NCI-H526 (cell line): ENCODE results near the gene COL20A1.

ENCODE experiments used
- DNase-seq, 2 experiments: peaks; one replicate each; lab custom pipeline; 2025; lab: John Stamatoyannopoulos, UW

The COL20A1 gene

DNA sequence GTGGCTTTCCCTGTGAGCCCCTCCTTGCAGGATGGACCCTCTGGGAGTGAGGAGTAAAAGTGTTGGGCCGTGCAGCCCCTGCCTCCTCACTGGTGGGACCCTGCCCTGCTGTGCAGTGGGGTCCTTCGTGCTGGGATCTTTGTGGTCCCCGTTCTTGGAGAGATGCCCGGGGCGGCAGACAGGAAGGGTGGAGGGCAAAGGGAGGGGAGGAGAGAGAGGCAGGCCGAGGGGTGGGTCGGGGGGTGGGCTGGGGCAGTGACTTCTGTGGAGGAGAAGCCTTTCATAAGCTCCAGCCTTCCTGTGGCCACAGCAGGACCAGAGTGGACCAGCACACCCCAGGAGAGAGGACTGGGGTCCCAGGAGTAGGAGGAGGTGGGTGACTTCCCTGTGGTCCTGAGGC lies at the start of gene COL20A1:
TSS of gene COL20A1 (plus strand) at position 283 of the 400 bp plus-strand sequence. CDS start 1,922 bp downstream, outside the sequence.
- no peak for DNase-seq

DNA sequence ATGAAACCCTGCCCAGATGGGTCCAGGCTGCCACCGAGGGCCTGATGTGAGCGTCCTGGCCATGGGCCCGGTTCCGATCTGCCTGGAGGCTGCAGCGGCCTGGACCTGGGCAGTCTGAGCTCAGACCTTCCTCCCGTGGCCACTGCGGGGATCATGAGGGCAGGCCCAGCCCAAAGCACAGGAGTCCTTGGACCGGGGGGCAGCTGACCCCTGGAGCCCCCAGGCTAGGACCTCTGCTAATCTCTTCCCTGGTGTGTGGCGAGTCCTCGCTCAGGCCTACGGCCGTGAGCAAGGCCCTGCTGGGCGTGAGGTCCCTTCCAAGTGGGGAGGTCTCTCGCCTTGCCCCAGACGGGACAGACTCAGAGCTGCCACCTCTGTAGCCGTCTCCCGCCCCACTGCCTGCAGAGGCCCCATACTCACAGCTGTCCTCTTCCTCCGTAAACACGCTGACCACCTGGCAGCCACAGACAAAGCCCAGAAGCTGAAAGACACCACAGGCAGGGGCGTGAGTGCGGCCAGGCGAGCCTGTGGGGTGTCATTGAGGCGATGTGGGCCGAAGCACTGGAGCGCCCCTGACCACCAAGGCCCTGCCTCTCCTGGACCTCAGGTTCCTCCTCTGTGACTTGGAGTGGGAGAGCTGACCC lies 49.3 kb upstream of the COL20A1 start:
- no peak for DNase-seq

DNA sequence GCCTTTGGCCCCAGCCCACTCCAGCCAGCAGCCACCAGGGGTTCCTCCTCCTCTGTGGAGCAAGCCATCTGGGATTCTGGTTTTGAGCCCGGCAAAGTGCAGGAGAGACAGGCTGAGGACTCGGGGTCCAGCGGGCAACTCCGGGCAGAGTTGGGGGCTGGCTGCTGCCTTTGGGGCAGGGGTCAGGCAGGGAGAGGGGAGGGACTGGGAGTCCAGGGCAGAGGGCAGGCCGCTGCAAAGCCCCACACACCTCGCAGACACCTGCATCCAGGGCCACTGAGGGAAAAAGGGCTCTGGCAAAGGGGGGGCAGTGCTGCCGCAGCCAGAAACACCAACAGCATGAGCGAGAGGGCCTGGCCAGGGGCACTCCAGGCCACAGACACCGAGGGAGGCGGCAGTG lies 48.5 kb upstream of the COL20A1 start:
- DNase-seq: no peak

DNA sequence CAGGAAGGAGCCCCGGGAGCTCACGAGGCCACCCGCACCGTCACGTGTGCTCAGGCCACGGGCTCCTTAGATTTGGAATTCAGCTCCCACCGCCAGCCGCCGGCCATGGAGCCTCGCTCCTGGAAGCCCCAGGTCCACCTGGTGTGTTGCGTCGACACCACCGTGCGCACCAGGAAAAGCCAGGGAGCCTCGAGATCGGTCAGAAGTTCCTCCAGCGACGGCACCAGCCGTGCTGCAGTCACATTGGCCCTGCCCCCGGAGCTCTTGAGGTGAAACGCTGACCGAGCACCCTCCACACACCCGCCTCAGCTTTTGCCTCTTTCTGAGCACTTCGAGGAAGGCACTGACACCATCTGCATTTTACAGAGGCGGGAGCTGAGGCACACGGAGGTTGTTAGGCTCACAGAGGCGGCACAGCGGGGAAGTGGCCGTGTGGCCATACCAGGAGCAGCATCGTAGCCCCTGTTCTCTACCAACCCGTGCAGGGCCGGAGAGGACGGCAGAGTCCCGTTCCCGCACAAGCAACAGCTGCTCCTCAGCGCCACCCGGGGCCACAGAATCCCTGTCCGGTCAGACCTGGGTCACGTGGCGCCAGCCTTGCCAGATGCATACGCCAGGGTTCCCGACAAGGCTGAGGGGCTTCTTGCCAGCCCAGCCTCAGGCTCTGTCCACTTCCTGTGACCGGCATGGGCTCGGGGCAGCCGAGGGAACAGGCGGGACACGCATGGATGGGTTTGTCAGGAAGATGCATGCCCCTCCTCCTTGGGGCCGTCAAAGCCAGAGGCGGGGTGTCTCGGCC lies 46.3 kb upstream of the COL20A1 start:
- DNase-seq: peak in 1 of 2 experiments; percentile 48

DNA sequence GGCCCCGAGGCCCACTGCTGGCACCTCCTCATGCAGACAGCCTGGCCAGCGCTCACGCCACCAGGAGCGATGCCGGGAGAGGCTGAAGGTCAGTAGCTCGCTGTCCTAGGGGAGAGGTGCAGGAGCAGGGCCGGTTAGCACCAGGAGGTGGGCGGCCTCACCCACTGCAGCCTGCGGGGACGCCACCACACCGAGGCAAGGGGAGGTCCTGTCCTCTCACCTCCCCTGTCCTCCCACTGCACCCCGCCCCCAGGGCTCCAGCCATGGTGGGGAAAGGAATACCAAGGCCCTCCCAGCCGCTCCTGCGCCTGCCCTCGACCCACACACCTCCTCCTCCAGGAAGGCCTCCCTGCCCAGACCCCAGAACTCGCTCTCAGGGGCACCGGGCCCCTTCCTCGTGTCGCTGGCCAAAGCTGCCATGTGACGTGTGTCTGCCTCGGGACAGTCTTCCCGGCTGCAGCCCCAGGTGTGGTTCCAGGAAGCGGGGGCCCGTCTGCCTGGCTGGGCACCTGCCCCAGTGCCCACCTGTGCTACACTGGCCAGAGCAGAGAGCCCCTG lies 45.2 kb upstream of the COL20A1 start:
- DNase-seq: no peak

DNA sequence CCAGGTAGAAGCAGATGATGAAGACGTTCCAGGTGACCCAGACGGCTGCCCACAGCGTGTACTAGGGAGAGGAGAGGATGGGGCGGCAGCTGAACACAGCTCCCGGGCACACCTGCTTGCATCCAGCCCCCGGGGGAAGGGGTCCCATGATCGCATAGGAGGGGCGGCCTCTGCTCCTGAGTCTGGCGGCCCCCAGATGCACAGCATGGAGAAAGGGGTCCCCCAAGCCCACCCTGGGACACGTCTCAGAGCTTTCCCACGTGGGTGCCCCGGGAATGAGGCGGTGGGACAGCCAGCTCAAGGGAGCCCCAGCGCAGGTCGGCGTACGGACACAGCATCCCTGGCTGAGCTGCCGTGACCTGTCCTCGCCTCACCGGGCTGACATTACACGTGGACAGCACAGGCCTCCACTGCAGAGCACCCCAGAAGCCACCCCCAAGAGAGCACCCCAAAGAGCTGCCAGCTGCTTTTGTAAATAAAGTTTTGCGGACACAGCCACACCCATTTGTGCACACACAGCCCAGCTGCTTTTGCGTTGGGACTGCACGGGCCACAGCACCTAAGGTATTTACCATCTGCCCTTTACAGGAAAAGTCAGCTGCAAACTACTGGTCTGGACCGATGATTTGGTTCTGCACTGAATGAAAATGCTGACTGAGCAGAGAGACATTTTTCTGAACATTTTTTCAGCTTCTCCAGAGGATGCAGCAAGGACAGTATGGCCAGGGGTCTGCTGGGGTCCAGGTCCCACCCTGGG lies 44.0 kb upstream of the COL20A1 start:
- peak in 1 of 2 experiments; percentile 71 for DNase-seq

DNA sequence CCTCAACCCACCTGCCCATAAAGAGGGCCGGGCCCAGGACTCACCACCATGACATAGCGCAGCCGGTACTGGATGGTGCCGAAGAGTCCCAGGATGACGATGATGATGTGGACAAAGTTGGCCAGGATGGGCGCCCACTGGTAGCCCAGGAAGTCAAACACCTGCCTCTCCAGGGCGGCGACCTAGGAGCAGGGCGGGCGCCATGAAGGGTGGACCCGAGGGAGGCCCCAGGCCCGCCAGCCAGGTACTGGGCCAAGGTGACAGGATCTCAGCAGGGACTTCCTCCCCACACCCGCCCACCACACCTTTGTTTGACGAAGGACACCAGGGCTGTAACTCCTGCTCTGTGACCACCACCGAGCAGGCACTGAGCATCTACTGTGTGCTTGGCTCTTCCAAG lies 43.1 kb upstream of the COL20A1 start:
- DNase-seq: no peak

DNA sequence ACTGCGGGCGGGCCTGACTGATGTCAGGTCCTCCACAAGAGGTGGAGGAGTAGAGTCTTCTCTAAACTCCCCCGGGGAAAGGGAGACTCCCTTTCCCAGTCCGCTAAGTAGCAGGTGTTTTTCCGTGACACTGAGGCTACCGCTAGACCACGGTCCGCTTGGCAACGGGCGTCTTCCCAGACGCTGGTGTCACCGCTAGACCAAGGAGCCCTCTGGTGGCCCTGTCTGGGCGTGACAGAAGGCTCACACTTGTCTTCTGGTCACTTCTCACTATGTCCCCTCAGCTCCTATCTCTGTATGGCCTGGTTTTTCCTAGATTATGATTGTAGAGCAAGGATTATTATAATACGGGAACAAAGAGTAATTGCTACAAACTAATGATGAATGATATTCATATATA lies 41.6 kb upstream of the COL20A1 start:
- DNase-seq: peak in 1 of 2 experiments; percentile 33

DNA sequence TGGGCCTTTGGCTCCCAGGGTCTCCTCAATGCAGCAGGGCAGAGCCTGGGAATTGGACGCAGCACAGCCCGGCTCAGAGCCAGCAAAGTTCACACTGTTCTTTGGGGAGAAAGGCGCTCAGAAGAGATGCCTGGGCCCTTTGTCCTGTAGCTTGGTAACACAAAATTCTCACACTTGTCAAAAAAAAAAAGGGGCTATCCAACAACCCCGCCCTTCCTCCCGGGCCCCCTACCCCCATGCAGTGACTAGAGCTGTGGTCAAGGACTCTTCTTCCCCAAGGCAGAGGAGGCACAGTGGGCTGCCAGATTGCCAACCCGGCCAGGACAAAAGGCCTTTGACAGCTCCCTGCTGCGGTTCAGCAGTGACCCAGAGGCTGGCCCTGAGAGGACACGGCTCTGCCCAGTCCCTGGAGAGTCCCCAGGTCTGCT lies 40.7 kb upstream of the COL20A1 start:
- no peak for DNase-seq

DNA sequence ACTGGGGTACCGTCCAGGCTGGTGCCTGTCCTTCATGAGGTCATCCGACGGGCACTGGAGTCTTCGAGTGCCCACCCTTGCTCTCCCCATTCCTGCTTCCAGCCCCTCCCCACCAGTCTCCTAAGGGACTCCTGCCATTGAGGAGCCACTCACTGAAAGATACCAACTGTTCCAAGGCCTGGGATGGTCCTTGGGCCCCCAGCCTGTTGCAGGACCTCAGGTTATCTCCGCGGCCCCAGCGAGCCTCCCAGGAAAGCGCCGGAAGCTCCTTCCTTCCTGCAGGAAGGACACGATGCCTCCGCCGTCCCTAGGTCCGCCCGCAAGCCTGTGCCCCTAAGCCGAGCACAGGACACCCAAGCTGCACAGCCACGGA lies 39.9 kb upstream of the COL20A1 start:
- no peak for DNase-seq

DNA sequence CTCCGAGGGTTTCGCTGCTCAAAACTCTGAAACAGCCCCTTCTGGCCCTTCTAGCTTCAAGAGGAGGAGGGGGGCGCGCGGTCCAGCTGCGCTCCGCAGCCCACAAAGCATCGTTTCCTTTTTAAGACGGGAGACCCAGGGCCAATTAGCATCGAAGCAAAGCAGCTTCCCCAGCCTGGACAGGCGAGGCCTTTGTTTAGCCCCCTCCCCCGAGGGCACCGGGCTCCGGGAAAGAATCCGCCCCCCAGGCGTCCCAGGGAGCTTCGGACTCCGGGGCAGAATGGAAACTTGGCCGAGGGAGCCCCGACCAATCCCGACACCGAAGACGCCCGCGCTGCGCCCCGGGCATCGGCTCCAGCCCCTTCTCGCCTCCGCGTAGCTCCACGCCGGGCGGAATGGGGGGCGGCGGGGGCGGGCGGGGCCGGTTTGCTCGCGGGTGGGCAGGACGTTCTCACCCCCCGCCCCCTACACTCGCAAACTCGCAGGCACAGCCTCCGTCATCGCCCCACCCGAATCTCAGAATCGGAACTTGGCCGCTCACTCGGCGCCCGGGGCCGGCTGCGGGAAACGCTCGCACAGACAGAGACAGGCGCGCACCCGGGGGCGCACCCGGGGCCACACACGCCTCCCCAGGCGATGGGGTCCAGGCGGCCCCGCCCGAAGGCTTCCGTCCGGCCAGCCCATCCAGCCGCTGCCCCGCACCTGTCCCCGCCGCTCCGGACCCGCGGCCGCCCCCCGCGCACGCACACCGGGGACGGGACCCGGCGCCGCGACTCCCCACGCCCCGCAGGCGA lies 39.4 kb upstream of the COL20A1 start:
- DNase-seq: peak in 1 of 2 experiments; percentile 28

DNA sequence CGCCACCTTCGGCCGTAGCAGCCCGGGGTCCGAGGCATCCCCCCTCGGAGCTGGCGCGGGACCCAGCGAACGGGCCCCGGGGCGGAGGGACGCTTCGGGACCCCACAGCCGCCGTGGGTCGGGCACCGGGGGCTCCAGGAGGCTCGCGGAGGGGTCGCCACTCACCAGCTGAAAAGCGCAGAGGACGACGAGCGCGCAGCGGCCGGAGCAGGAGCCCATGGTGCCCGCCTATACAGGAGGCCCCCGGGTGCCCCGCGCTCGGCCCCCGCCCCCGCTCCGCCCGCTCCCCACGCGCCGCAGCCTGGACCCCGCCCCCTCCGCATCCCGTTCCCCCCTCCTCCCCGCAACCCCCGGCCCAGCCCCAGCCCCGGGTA lies 38.8 kb upstream of the COL20A1 start, which contains the start of gene NKAIN4:
TSS of gene NKAIN4 (minus strand) at position 232 of the 374 bp plus-strand sequence. CDS start at position 219, 13 bp downstream.
- DNase-seq: no peak

DNA sequence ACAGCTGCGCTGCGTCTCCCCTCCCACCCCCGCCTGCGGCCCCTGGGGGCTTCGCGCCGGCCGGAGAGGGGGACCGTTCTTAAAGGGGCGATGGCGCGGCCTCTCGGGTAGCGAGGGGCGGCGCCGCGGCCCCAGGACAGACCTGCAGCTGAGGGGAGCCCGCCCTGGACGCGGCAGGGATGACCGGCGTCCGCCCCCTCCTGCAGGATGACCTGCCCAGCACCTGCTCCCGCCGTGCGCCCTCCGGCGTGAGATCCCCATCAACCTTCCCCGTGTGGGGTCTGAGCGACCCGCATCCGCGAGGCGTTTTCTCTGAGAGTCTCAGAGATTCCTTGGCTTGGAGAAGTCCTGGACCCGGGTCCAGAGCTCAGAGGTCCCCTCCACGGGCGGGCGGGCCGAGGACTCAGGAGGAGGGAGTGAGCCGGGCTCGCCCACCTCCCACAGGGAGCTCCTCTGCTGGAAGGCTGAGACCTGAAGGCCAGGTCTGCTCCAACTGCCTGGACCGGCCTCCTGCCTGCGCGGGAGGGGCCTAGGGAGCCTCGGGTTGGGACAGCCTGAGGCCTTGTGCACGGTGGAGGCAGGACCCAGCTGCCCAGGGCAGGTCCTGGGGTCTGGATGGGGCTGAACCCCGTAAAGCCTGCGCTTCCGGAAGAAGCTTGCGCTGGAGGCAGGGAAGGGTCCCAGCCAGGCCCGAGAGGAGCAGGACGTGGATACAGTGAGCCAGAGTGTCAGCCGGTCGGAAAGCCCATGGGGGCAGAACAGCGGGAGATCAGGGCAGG lies 38.2 kb upstream of the COL20A1 start:
- no peak for DNase-seq

DNA sequence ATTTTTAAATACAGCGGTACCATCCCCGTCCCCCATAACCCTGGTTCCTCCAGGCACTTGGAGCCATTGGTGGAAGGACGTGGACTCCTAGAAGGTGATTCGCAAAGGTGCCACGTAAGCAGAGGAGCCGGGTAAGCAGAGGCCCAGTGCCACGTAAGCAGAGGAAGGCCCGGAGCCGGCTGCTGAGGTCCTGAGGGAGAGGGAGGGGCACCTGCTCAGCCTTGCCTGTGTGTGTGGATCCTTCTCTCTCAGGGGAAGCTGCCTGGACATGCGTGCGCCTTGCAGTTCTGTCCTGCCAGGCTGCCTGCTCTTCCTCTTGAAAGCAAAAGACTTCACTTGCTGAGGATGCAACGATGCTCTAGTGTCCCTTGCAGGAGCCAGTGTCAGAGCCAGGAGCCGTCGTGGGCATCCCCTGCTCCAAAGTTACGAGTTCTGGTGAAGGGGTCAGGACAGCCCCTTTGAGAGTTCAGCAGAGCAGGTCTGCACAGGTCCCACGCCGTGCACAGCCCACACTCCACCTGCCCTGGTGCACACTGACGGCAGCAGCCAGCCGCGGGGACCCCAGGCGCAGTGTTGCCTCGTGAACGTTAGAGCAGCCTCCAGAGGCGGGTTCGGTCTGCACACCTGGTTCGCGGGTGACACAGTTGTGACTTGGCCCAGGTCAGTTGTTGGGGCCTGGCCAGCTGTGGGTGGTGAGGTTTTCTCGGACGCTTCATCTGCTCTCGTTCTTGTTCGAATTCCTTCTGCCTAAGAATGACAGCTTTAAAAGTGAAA lies 36.9 kb upstream of the COL20A1 start:
- DNase-seq: peak in 1 of 2 experiments; percentile 57

DNA sequence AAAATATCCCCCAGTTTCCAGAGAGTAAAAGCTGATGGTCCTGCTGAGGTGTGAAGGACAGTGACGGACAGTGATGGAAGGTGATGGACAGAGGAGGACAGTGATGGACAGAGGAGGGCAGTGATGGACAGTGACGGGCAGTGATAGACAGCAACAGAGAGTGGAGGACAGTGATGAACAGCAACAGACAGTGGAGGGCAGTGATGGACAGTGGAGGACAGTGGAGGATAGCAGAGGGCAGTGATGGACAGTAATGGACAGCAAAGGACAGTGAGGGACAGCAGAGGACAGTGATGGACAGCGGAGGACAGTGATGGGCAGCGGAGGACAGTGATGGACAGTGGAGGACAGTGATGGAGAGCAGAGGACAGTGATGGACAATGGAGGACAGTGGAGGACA lies 36.0 kb upstream of the COL20A1 start:
- no peak for DNase-seq

DNA sequence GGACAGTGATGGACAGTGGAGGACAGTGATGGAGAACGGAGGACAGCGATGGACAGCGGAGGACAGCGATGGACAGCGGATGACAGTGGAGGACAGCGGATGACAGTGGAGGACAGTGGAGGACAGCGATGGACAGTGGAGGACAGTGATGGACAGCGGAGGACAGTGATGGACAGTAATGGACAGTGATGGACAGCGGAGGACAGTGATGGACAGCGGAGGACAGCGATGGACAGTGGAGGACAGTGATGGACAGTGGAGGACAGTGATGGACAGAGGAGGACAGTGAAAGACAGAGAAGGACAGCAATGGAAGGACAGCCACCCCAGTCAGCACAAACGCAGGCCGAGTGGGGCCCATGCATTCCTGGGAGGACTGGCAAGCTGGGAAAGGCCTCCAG lies 35.4 kb upstream of the COL20A1 start:
- no peak for DNase-seq

DNA sequence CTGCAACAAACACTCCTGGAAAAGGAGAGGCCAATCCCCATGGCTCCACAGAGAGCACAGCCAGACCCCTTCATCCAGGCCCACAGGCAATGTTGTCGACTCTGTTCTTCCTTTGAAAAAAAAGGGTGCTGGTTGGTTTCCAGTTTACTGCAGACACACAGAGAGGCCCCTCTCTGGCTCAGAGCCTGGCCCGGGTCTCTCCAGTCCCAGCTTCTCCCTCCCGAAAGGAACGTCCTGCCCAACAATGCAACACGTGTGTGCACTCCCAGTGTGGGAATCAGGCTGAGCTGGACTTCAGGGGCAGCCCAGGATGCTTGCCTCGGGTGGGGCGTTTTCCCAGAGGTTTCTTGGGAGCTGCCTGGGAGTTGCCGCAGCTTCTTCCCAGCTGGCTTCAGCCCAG lies 34.2 kb upstream of the COL20A1 start:
- no peak for DNase-seq

DNA sequence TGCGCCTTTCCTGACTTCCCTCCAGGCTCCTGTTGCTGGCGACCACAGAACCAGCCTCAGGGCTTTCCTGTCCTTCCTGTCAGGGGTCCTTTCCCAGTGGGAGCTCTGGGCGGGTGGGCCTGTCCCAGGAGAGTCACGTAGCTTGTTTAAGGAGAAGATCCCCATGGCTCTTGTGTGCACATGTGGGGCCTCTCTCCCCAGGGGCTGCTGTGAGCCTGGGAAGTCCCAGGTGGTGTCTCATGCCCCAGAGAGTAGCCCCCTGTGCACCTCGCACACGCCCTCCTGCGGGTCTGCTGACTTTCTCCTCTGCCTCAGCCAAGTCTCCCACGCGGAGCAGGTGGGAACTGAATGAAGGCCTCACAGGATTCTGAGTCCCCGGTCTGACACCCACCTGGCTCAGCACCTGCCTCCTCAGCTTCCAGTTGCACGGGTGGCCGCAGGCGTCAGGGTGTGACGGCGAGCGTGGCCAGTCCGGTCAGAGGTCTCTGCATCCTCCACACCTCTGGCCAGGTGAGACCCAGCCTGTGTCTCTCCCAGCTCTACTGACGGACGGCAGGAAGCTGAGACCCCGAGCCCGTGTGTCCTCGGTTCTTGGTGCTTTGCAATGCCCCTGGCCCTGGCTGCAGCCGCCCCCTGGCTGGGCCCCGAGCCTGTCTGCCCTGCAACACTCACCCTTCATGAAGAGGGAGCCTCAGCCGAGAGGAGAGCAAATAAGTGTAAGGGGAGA lies 33.1 kb upstream of the COL20A1 start:
- DNase-seq: no peak

DNA sequence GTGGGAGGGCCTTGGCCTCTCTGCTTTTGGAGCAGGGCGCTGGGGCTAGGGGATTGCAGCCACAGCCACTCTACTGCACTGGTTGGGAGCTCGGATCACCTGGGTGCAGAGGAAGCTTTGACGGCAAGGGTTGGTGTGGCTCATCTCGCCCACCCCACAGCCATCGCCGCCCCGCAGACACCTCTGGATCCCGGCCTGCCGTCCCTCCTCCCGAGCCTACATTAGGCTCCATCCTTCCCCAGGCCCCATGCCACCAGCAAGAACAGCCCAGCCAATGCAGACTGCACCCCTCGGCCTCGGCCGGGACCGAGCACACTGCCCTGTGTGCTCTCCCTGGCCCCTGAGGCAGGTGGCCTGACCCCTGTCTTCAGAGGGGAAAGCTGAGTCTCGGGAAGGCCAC lies 32.5 kb upstream of the COL20A1 start:
- DNase-seq: no peak
